ENCODE measurements around the gene PID1. TPM values are rescaled to one million over a fixed set of nuclear protein-coding genes. Genes with fewer than 3 reads are reported as not detected.

PID1 gene
- total RNA-seq, 6 experiments from 2014 or later: 28.5 to 95.4 (median 65.3) TPM

- 91% methylated on average over 5 of the region's 5 CpGs for whole genome bisulfite sequencing (ENCODE audit: insufficient coverage, low coverage, low lambda C conversion rate, missing lambda C conversion rate)
- Histone ChIP-seq H3K27ac (no peak overlapping the region), H3K4me1 (no peaks in the 10 kb centered on the region), H3K4me3 (no peak overlapping the region), H3K9me3 (no peaks in the 10 kb centered on the region), H3K27me3 (no peaks in the 10 kb centered on the region), H3K36me3 (no peaks in the 10 kb centered on the region)
- TF ChIP-seq CTCF (IDR thresholded peaks at IDR 0.05): no peak
- TF ChIP-seq POLR2A (IDR thresholded peaks at IDR 0.05): no peak
- no peak for DNase-seq
- intact Hi-C loops (cut with DNase I): no loop called here
- ATAC-seq: no peak
These were observed 199.7 kb downstream of the PID1 start for GRCh38 chr2:229071292-229071976.

- no peak for TF ChIP-seq CTCF (IDR thresholded peaks at IDR 0.05)
- DNase-seq: no peak
- intact Hi-C loops (cut with DNase I): no loop called here
These were observed 204.9 kb downstream of the PID1 start for GRCh38 chr2:229066121-229066715.

GRCh38 chr2:229064749-229065148 lies 206.3 kb downstream of the PID1 start:
- WGBS (ENCODE audit: insufficient coverage, low coverage, low lambda C conversion rate, missing lambda C conversion rate): 86% methylated on average over 3 of the region's 3 CpGs
- H3K27me3 ChIP-seq: no peaks in the 10 kb centered on the region
- intact Hi-C loops (cut with DNase I): no loop called here

More at GRCh38 chr2:229066121-229066715, 204.9 kb downstream of the PID1 start:
- ATAC-seq: no peak
- no peaks in the 10 kb centered on the region for H3K27me3 ChIP-seq
- 85% methylated on average over 4 of the region's 4 CpGs for WGBS (ENCODE audit: insufficient coverage, low coverage, low lambda C conversion rate, missing lambda C conversion rate)
- H3K4me1 ChIP-seq: no peaks in the 10 kb centered on the region
- no peaks in the 10 kb centered on the region for H3K36me3 ChIP-seq
- no peak overlapping the region for H3K4me3 ChIP-seq
- H3K9me3 ChIP-seq: no peaks in the 10 kb centered on the region
- H3K27ac ChIP-seq: no peak overlapping the region

GRCh38 chr2:229060147-229060546 lies 210.9 kb downstream of the PID1 start:
- H3K4me1 ChIP-seq: peaks cover 0 to 34% (median 14%) of the 10 kb centered on the region in 4 donors
- no peaks in the 10 kb centered on the region for H3K9me3 ChIP-seq
- intact Hi-C loops (cut with DNase I): no loop called here

More at GRCh38 chr2:229064749-229065148, 206.3 kb downstream of the PID1 start:
- DNase-seq (no peak), ATAC-seq (no peak)
- Histone ChIP-seq H3K36me3 (no peaks in the 10 kb centered on the region), H3K4me1 (peaks cover 0 to 9% (median 0%) of the 10 kb centered on the region in 4 donors), H3K27ac (no peak overlapping the region), H3K4me3 (no peak overlapping the region), H3K9me3 (no peaks in the 10 kb centered on the region)
- TF ChIP-seq CTCF (IDR thresholded peaks at IDR 0.05) (no peak), POLR2A (IDR thresholded peaks at IDR 0.05) (no peak)

More at GRCh38 chr2:229060147-229060546, 210.9 kb downstream of the PID1 start:
- no peaks in the 10 kb centered on the region for H3K27me3 ChIP-seq
- H3K36me3 ChIP-seq: no peaks in the 10 kb centered on the region
- no peak overlapping the region for H3K27ac ChIP-seq
- no peak for TF ChIP-seq CTCF (IDR thresholded peaks at IDR 0.05)
- TF ChIP-seq POLR2A (IDR thresholded peaks at IDR 0.05): no peak
- H3K4me3 ChIP-seq: no peak overlapping the region
- DNase-seq (no peak), ATAC-seq (no peak)

Data from right lobe of liver (tissue), 6 donors.